Astrocyte of the hippocampus (primary cell): Measurements from ENCODE around the gene FTSJ3.
A peak's percentile ranks its signal among the peaks of the same experiment; 100 is the strongest.

Source experiments
- DNase-seq: peaks from one replicate; pipeline ENCODE4 v3.0.0; 2011; ENCODE audit warnings: low read depth, low spot score

Gene FTSJ3

DNA sequence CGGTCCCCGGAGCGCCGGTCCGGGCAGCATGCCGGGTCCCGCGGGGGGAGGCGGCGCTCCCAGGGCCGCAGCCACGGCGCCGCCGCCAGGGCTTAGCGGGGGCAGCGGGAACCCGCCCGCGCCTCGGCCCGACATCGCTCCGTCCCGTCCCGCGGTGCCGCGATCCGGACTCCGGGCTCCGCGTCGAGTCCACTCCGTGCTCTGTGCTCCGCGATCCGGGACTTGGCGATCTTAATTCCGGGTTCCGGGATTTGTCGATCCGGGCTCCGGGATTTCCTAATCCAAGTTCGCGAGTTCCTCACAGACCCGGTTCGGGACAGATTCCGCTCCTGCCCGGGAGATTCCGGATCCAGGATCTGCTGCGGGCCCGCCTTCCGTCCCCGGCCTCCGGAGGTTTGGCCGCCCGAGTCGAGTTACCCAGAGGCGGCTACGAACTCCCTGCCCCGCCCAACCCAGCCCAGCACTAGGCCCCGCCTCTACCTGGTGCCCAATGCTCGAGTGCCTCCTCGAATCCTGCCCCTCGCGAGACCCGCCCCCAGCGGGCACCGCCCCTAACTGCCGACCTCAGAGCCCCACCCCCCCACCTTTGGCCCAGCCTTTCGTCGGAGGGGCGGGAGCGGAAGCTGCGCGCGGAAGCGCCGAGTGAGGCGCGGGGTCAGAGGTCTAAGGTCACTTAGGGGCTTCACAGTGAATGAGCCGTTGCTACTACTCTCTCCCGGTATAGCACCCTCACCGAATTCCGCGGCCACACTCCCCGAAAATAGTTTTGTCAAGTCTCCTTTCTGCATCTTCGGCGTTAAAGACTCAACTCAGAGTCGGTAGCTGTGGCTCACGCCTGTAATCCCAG lies 15.3 kb upstream of the FTSJ3 start, which contains the start of gene SMARCD2:
TSS of gene SMARCD2 (minus strand) at position 146 of the 847 bp plus-strand sequence. CDS start at position 135, 11 bp downstream.
- peak; percentile 99 for DNase-seq

DNA sequence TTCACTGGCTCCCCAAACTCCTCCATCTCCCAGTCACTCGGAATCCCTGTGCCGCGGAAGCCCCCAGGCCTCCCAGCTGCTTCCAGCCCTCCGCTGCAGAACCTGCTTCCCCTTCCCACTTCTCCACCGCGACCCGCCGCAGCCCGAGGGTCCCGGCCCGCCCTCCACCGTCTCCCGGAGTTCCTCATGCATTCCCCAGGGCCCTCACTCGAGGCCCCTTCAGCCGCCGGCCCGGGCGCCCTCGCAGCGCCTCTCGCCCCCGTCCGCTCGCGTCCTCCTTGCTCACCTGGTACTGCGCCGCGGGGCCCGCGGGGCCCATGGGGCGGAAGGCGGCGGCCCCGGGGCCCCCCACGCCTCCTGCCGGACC lies 14.7 kb upstream of the FTSJ3 start:
- DNase-seq: no peak

DNA sequence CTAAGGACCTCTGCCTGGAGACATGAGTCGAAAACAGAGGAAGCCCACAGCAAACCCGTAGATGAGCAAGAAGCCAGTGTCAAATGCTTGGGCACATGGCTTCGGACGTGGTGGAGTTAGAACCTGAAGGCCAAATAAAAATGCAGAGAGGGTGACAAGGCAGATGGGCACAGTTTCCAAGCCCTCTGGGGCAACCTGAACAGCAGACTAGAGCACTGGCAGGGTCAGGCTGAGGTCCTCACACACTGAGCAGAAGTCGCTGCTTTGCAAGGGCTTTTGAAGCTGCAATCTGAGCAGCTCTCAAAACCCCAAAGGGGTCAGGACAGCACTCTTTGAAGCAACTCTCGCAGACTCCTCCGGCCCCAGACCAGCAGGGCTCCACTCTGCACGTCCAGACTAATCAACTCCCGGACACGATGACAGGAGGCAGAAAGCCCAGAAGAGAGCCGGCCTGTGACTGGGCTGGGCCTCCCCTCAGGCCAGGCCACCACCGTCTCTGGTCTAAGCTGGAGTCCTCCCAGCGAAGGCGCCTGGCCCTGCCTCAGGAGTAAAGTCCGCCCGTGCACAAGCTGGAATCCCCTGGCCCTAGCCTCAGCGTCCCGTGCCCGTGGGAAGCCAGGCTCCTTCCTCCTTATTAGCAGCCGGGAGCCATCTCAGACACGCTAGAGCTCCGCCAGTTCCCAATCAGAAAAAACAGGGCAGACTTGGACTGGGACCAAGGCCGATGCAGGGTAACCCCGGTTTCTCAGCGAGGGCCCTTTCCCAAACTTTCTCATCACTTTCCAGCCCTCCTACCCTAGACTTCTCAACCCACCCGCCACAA lies 14.1 kb upstream of the FTSJ3 start:
- DNase-seq: peak; percentile 62

DNA sequence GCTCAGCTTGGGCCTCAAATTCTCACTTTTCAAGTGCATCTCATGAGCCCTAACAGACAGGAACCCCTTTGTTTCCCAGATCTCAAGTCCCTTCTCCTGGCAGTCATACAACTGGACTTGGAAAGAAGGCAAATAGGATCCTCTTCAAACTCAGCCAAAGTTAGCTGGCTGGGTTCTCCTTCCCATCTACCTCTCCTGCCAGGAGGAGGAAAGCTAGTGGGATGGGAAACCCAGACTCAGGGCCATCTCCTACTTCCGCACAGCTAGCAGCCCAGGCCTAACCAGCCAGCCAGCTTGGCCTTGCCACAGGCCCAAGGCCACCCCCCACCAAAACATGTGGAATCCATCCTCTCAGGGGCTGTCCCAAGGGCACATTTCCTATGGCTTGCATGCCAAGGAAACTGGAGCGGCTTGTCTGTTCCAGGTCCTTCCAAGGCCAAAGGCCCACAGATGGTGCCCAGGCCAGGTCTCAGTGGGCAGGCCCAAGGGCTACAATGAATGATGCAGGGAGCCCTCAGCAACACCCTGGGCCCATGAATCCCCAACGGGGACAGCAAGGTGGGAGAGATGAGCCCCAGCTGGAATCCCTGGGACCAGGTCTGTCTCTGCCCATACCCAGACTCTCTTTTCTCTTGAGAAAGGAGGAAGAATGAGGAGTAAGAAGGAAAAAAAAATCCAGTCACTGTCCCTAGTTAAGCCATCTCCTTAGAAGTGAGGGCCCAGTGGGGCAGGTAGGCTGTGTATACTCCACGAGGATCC lies 13.3 kb upstream of the FTSJ3 start:
- no peak for DNase-seq

DNA sequence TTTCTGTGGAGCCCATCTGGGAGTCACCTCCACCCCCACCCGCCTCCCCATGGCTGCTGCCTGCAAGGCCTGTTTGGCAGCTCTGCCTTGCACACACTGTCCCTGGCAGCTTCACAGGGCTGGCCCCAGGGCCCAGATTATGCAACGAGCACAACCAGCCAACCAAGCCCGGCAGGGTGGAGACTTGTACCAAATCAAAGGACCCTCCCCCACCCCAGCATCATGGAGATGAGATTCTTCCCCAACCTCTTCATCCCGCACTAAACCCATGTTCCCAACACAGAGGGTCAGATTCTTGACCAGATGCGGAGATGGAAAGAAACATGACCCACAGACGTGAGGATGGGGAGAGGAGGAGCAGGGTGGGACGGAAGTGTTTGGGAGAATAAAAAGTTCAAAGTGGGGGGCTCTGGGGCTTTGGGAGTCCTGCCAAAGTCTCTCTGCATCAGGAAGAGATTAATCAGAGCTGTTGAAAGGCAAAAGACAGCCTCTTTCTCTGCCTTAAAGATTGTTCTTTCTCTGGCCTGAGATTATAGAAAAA lies 11.2 kb upstream of the FTSJ3 start:
- DNase-seq: peak; percentile 58

DNA sequence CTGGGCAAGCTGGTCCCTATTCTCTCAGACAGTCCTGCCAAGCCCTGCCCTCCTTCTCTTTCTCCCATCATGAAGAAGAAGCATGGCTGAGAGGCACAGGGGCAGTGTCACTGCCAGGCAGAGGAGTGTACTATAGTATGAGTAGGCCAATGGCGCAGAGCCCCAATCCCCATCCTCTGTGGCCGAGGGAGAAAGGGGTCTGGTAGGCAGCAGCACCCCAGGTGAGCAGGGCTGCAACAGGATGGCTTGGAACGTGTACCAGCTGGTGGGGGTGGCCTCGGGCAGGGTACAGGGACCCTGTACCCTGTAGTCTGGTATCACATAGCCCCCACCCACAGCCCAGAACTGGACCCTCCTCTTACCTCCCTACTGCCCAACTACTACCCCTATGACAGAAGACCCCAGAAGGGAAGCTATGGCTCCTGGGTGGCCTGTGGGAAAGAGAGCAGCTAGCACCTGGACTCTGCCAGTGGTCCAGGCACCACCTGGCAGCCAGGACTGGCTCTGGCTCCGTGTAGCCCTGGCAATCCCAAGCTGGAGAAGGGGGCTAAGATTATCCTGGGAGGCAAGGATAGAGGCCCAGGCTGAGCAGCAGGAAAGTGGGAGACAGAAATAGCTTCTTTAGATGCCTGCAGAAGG lies 10.6 kb upstream of the FTSJ3 start:
- no peak for DNase-seq

DNA sequence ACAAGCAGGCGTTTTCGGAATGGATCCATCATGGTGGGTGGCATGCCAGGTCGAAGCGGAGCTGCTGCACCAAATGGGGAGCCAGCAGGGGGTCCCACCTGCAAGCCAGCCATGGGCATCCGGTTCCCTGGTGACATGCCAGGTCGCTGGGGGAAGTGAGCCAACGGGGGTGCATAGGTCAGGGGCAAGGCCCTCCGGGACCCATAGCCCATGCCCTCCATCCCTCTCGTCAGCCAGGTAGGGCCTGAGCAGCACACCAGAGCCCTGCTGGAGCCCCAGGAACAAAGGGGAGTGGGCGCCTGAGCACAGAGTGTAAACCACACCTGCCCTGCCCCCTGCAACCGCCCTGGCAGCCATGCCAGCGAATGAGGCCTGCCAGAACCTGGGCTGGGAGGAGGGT lies 10.0 kb upstream of the FTSJ3 start:
- DNase-seq: no peak

DNA sequence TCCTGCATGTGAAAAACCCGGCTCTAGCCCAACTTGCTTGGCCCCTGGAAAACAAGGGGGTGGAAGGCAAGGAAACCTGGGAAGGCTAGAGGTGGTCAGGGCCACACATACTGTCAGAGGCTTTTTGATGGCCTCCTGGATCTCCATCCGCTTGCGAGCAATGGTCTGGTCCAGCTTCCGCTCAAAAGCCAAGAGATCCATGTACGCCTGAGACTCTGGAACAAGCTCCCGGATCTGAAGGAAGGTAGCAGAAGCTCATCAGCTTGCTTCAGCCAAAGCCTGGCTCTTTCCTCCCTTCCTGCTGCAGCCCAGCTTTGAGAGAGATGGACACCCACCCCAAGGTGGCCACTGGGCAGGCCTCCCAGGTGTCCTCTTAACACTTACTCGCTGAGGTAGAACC lies 9.3 kb upstream of the FTSJ3 start:
- no peak for DNase-seq

DNA sequence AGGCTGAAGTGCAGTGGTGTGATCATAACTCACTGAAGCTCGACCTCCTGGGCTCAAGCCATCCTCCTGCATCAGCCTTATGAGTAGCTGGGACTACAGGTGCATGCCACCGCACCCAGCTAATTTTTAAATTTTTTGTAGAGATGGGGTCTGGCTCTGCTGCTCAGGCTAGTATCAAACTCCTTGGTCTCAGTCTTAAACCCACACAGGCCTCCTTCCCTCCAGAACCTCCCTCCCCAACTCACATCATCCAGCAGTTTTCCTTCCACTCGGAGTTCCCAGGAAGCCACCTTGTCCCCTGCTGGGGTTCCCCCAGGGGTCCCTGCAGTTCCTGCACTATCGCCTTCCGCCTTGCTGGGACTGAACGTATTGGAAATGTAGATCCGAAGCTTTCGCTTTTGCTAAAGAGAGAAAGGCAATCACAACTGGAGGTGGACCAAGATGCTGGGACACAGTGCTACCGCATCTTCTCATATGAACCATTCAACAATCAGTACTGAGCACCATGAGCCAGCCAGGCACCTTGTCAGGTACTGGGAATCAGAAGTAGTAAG lies 7.8 kb upstream of the FTSJ3 start:
- no peak for DNase-seq

DNA sequence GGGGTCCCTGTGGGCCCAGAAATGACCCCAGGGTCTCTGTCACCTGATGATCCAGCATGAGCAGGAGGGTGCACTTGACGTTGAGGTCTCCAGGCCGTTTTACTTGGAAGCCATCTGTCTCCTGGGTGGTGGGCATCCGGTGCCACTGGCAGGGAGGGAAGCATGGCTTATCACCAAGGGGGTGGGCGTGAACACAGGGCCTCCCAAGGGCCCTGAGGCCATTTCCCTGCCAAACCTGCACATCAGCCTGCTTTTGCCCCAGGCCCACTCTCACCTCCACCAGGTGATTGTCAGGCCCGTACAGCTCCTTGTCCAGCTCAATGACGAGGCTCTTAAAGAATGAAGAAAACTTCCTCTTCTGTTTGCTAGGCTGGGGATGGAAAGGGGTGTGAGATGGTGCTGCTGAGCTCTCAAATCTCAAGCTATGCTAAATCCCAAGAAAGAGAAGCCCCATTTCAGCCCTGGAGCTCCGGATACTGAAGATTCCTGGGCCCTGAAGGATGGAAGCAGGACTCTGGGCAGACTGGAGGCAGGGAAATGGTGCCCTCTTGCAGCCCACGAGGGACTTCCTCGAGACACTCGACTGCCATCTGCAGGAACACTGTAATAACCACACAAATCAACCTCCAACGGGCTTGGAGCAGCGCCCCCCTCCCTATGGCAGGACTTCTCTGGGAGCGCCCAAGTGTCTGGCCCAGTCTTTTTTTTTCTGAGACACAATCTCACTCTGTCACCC lies 7.1 kb upstream of the FTSJ3 start:
- peak; percentile 84 for DNase-seq

DNA sequence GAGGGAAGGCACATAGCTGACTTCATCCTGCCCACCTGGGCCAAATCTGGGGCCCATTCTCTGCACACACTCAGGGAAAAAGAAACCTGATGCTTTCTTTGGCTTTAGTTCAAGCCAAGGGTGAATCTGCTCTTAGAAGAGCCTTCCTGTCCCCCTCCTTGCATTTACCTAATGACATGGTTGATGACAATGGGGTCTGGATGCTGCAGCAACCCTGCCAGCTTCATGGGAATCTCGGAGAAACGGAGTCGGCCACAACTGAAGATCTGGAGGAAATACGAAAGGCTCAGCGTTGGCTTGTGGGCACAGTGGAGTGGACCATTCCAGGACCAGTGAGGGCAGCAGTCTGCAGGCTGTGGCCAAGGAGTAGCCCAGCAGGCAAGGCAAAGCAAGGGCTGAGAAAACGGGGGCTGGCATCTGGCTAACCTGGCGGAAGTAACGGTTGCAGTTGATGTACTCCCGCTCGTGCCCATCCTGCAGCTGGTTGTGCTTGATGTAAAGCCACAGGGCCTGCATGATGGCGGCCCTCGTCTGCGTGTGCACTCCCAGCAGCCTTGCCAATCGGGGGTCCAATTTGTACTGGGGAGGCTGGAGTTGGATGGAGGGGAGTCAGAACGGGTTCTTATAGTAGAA lies 6.4 kb upstream of the FTSJ3 start:
- no peak for DNase-seq

DNA sequence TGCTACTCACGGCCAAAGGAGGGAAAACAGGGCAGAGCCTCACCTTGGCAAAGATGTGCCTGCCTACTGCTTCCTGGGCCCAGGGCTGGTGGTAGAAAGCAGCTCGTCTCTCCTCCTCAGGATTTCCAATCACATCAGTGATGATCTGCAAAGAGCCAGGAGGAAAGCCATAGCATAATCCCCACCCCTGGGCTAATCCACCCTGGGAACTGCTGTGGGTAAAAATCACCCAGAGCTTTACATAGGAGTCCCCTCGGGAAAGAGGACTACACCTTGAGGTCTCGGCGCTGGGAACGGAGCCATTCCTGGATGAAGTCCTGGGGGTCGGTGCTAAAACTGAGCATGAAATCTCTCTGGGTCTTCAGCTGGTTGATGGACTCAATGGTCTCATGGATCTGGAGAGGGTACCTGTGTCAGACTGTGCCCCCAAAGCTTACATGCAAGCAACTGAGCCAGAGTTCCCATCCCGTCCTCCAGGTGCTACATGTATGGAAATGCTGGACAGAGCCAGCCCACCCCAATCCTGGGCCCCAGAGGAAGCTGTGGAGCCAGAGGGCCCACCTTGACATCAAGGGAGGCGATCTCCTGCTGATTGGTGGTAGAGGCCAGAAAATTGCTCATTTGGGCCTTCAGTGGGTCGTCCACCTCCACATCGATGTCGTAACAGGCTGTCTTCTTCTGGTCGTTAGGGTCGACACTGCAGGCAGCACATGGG lies 5.7 kb upstream of the FTSJ3 start:
- no peak for DNase-seq

DNA sequence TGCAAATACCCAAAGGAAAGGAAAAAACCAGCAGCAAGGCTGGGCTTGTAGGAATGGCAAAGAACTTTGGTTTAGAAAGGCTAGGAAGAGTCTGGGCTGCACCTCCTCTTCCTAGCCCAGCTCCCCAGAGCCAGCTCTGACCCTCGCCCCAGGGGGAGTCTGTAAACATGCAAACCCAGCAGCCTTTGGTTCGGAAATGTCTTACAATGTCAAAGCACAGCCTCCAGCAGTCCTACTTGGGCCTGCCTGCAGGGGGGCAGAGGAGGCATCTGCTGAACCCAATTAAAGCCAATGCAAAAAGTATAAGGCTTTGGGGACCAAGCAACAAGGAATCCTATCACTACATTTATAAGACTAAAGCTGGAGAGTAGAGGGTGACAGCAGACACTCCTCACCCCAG lies 5.0 kb upstream of the FTSJ3 start:
- no peak for DNase-seq

DNA sequence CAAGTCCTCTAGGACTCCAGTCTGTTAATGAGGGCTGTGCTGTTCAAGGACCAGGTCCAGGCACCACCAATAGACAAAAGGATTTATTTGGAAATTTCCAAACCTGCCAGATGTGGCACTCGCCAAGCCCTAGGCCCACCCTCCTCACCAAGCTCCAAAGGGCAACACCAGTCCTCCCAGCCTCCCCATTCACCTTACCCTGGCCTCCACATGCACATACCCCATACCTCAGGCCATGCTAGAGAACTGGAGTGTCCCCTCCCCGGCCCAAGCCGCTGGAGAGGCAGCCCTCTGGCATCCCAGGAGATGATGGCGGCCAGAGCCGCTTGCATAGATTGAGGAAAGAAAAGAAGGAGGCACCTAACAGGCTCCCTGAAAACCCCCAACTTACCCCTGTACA lies 4.6 kb upstream of the FTSJ3 start:
- no peak for DNase-seq

DNA sequence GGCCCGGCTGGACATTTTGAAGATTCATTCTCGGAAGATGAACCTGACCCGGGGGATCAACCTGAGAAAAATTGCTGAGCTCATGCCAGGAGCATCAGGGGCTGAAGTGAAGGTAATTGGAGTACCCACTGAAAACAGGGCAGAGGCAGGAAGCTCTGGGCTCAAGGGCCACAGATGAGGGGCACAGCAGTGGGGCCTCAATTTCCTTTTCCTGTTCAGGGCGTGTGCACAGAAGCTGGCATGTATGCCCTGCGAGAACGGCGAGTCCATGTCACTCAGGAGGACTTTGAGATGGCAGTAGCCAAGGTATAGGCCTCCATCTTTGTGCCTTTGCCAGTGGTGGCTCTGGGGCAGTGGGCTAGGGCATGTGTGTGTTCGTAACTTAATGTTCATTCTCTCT lies 4.0 kb upstream of the FTSJ3 start:
- DNase-seq: no peak

DNA sequence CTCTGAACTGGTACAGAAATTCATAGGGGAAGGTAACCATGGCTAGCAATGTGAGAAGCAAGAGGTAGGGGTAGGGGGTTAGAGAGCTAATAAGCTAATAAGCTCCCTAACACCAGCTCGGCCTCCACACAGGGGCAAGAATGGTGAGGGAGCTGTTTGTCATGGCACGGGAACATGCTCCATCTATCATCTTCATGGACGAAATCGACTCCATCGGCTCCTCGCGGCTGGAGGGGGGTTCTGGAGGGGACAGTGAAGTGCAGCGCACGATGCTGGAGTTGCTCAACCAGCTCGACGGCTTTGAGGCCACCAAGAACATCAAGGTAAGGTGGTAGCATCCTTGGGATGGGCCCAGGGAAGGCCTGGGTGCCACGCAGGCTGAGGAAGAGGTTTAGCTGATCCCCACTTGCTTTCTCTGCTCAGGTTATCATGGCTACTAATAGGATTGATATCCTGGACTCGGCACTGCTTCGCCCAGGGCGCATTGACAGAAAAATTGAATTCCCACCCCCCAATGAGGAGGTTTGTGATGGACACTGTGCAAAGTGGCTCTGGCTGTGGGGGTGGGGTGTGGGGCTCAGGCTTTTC lies 3.5 kb upstream of the FTSJ3 start:
- DNase-seq: no peak

DNA sequence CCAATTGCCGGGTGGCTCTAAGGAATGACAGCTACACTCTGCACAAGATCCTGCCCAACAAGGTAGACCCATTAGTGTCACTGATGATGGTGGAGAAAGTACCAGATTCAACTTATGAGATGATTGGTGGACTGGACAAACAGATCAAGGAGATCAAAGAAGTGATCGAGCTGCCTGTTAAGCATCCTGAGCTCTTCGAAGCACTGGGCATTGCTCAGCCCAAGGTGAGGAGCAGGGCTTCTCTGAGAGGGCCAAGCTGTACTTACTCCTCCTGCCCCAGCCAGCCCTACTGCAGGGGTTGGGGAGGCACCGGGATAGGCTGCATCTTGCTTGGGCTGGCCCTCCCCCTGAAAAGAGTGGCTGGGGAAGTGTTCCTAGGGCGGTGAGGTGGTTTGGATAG lies 2.8 kb upstream of the FTSJ3 start:
- DNase-seq: no peak

DNA sequence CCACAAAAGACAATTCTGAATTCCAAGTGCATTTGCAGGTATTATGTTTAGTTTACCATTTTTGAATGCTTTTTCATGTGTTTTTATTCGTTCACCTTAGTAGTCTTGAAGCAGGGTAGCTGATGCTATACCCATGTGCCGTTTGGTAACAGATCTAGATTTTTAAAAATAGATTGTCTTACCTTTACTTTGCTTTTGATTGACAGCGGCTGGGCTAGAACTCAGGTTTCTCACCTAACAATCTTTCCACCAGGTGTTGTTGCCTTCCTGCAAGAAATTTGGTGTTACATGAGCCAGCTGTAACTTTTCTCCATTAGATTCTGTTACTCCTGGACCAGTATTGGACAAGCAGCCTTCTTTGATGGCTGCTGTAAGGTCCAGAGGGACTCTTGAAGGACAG lies 1.5 kb upstream of the FTSJ3 start:
- DNase-seq: no peak

DNA sequence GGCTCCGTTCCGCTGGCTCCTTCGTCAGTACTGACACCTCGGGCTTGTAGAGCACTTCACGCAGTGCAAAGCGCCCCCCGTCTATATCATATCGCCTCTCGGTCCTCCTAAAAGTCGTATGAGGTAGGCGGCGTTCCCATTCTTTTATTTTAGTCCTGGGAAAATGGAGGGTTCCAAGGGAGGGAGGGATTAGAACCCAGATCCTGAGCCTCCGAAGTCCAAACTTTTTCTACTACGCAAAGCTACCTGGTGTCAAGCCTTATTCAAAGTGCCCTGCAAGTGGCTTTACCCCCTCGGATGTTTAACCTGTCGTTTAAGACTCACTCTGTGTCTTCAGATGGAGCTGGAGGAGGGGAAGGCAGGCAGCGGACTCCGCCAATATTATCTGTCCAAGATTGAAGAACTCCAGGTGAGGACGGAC lies 348 bp upstream of the FTSJ3 start:
- no peak for DNase-seq
